Stimulated activated CD4-positive, alpha-beta T cell treated with anti-CD3 and anti-CD28 coated beads, Interleukin-2, amount 100 ng/mL, for 48 hours (primary cell): ENCODE measurements around the gene ABL2.
"Not testable (repeated sequence)": the region's sequence is repeated elsewhere in the genome, so short reads cannot be mapped to it uniquely, and the experiment has no call there.

Experiments
- DNase-seq, 2 donors: peaks; one replicate each; pipeline ENCODE4 v3.0.0-alpha.2; 2020

Gene ABL2

GRCh38 chr1:179229214-179230140, at the start of gene ABL2:
ABL2 (minus strand) TSS chr1:179229677; CDS start chr1:179229397, 280 bp downstream.
- DNase-seq, result peak; percentile 18 to 29

GRCh38 chr1:179278920-179279319, 49.4 kb upstream of the ABL2 start:
- DNase-seq, result no peak

GRCh38 chr1:179274424-179274823, 44.9 kb upstream of the ABL2 start:
- DNase-seq, result not testable (repeated sequence)

GRCh38 chr1:179269071-179269470, 39.6 kb upstream of the ABL2 start:
- no peak for DNase-seq

- DNase-seq, result no peak
These were observed 35.0 kb upstream of the ABL2 start for GRCh38 chr1:179264507-179264906.

GRCh38 chr1:179263121-179263520, 33.6 kb upstream of the ABL2 start:
- no peak for DNase-seq

- no peak for DNase-seq
These were observed 32.7 kb upstream of the ABL2 start for GRCh38 chr1:179262183-179262582.

GRCh38 chr1:179253286-179253972, 24.0 kb upstream of the ABL2 start:
- no peak for DNase-seq

- no peak for DNase-seq
These were observed 23.1 kb upstream of the ABL2 start for GRCh38 chr1:179252606-179253005.

GRCh38 chr1:179251675-179252074, 22.2 kb upstream of the ABL2 start:
- DNase-seq, result no peak

- DNase-seq, result no peak
These were observed 18.4 kb upstream of the ABL2 start for GRCh38 chr1:179247923-179248322.

- not testable (repeated sequence) for DNase-seq
These were observed 15.9 kb upstream of the ABL2 start for GRCh38 chr1:179245426-179245825.

GRCh38 chr1:179241530-179242097, 12.1 kb upstream of the ABL2 start:
- no peak for DNase-seq

- DNase-seq, result no peak
These were observed 7.7 kb upstream of the ABL2 start for GRCh38 chr1:179237222-179237621.

GRCh38 chr1:179234863-179235262, 5.4 kb upstream of the ABL2 start:
- DNase-seq, result no peak

- DNase-seq, result no peak
These were observed 2.4 kb upstream of the ABL2 start for GRCh38 chr1:179231923-179232322.

- DNase-seq, result no peak
These were observed 1.2 kb upstream of the ABL2 start for GRCh38 chr1:179230721-179231120.

GRCh38 chr1:179230251-179230650, 774 bp upstream of the ABL2 start:
- no peak for DNase-seq

GRCh38 chr1:179228783-179229213, 679 bp downstream of the ABL2 start:
- DNase-seq, result peak; percentile 12 to 13

GRCh38 chr1:179226738-179227137, 2.7 kb downstream of the ABL2 start:
- DNase-seq, result no peak

GRCh38 chr1:179224466-179224865, 5.0 kb downstream of the ABL2 start:
- DNase-seq, result not testable (repeated sequence)

- not testable (repeated sequence) for DNase-seq
These were observed 8.4 kb downstream of the ABL2 start for GRCh38 chr1:179221121-179221520.

- no peak for DNase-seq
These were observed 11.5 kb downstream of the ABL2 start for GRCh38 chr1:179217943-179218507.
